Stimulated activated CD4-positive, alpha-beta T cell treated with anti-CD3 and anti-CD28 coated beads, TNF-alpha, amount 100 ng/mL, for 4 hours (primary cell): ENCODE results near the gene NSUN7.

Source experiments
- DNase-seq, 3 experiments: peaks; one replicate each; pipeline ENCODE4 v3.0.0-alpha.2; 2020; ENCODE audit warnings: low read depth in 3 of 3

NSUN7 gene

GRCh38 chr4:40845154-40845835, 95.5 kb downstream of the NSUN7 start:
- DNase-seq: no peak

GRCh38 chr4:40846532-40846931, 96.8 kb downstream of the NSUN7 start:
- DNase-seq: no peak

GRCh38 chr4:40848251-40848650, 98.5 kb downstream of the NSUN7 start:
- no peak for DNase-seq

- no peak for DNase-seq
Measured at GRCh38 chr4:40848940-40849339, 99.2 kb downstream of the NSUN7 start.

- no peak for DNase-seq
Measured at GRCh38 chr4:40850496-40850895, 100.7 kb downstream of the NSUN7 start.

GRCh38 chr4:40856277-40856839, 106.6 kb downstream of the NSUN7 start:
- no peak for DNase-seq

GRCh38 chr4:40856840-40857362, 107.1 kb downstream of the NSUN7 start:
- peak; percentile 14 to 44 (median 43) for DNase-seq

GRCh38 chr4:40857956-40858355, 108.2 kb downstream of the NSUN7 start:
- DNase-seq: no peak

- no peak for DNase-seq
Measured at GRCh38 chr4:40858962-40859361, 109.2 kb downstream of the NSUN7 start.
